WTC11 (cell line): ENCODE data around the gene VWC2. TPM values are rescaled to one million over a fixed set of nuclear protein-coding genes. Genes with fewer than 3 reads are reported as not detected.

Source experiments
- ATAC-seq: fragments of 200-7000 bp; cut with Tn5 transposase; 2 replicates; pipeline ENCODE4 v1.10.0; 2021; ENCODE audit warnings: mild to moderate bottlenecking, moderate library complexity
- CTCF ChIA-PET: fragments of 300-600 bp; sonication (Branson Sonifier 250); formaldehyde crosslinking; loops from one replicate; lab custom pipeline; 2021; ENCODE audit warnings: antibody characterized with exemption; lab: Charles Lee
- POLR2A ChIA-PET: fragments of 350-600 bp; sonication (Branson Sonifier 250); formaldehyde crosslinking; loops from one replicate; lab custom pipeline; 2021; ENCODE audit warnings: antibody characterized with exemption; lab: Charles Lee
- DNase-seq: peaks from one replicate; pipeline ENCODE4 v3.0.0; 2021; ENCODE audit warnings: low spot score
- H3K27ac Mint-ChIP-seq: 2 replicates; pipeline ENCODE4 v1.8.0; 2021; ENCODE audit warnings: mixed read lengths
- H3K27me3 Mint-ChIP-seq: 2 replicates; pipeline ENCODE4 v1.8.0; 2021; ENCODE audit warnings: low read depth, mild to moderate bottlenecking, moderate library complexity, mixed read lengths
- H3K36me3 Mint-ChIP-seq: 2 replicates; pipeline ENCODE4 v1.8.0; 2021; ENCODE audit warnings: mixed read lengths
- H3K4me1 Mint-ChIP-seq: 2 replicates; pipeline ENCODE4 v1.8.0; 2022; ENCODE audit warnings: mixed read lengths
- H3K4me3 Mint-ChIP-seq: 2 replicates; pipeline ENCODE4 v1.8.0; 2021; ENCODE audit warnings: mild to moderate bottlenecking, moderate library complexity, mixed read lengths
- H3K9me3 Mint-ChIP-seq: 2 replicates; pipeline ENCODE4 v1.8.0; 2021; ENCODE audit warnings: mixed read lengths
- AFF4 ChIP-seq: sonication (generic); formaldehyde crosslinking; IDR thresholded peaks from 2 replicates; pipeline ENCODE4 v1.8.1; 2023; ENCODE audit warnings: mild to moderate bottlenecking, missing genetic modification reagents, borderline replicate concordance
- ATF2 ChIP-seq: sonication (generic); formaldehyde crosslinking; IDR thresholded peaks from 2 replicates; pipeline ENCODE4 v1.8.1; 2022; ENCODE audit warnings: low read depth, missing genetic modification reagents, borderline replicate concordance
- E2F5 ChIP-seq: sonication (generic); formaldehyde crosslinking; IDR thresholded peaks from 2 replicates; pipeline ENCODE4 v1.8.1; 2022; ENCODE audit warnings: mild to moderate bottlenecking, moderate library complexity, missing genetic modification reagents
- GABPB1 ChIP-seq: sonication (generic); formaldehyde crosslinking; IDR thresholded peaks from 2 replicates; pipeline ENCODE4 v1.8.1; 2023; ENCODE audit warnings: mild to moderate bottlenecking, missing genetic modification reagents
- GRHL2 ChIP-seq: fragments of 250-450 bp; sonication (Bioruptor Pico); IDR thresholded peaks from 2 replicates; pipeline ENCODE4 v1.8.0; 2022; ENCODE audit warnings: mild to moderate bottlenecking, moderate library complexity; ENCODE audit not compliant: insufficient replicate concordance, severe bottlenecking
- GTF2I ChIP-seq: fragments of 250-450 bp; sonication (Bioruptor Pico); conservative IDR thresholded peaks from 2 replicates; pipeline ENCODE4 v1.4.0; 2021; ENCODE audit warnings: mild to moderate bottlenecking
- IRF2 ChIP-seq: sonication (generic); formaldehyde crosslinking; IDR thresholded peaks from 2 replicates; pipeline ENCODE4 v1.8.0; 2022; ENCODE audit warnings: low read depth, missing genetic modification reagents, borderline replicate concordance
- JUN ChIP-seq: sonication (generic); formaldehyde crosslinking; IDR thresholded peaks from 2 replicates; pipeline ENCODE4 v1.8.0; 2023; ENCODE audit warnings: mild to moderate bottlenecking, missing genetic modification reagents
- MAX ChIP-seq: sonication (generic); formaldehyde crosslinking; IDR thresholded peaks from 2 replicates; pipeline ENCODE4 v1.8.0; 2022; ENCODE audit warnings: mild to moderate bottlenecking, missing genetic modification reagents
- NFE2L1 ChIP-seq: sonication (generic); formaldehyde crosslinking; IDR thresholded peaks from 2 replicates; pipeline ENCODE4 v1.8.1; 2023; ENCODE audit warnings: missing genetic modification reagents
- NR3C1 ChIP-seq: sonication (generic); formaldehyde crosslinking; conservative IDR thresholded peaks from 2 replicates; pipeline ENCODE4 v1.8.1; 2023; ENCODE audit warnings: low read depth, mild to moderate bottlenecking, missing genetic modification reagents
- PRDM15 ChIP-seq: sonication (generic); formaldehyde crosslinking; IDR thresholded peaks from 2 replicates; pipeline ENCODE4 v1.8.0; 2022; ENCODE audit warnings: missing genetic modification reagents
- RELA ChIP-seq: sonication (generic); formaldehyde crosslinking; IDR thresholded peaks from 2 replicates; pipeline ENCODE4 v1.8.1; 2022; ENCODE audit warnings: missing genetic modification reagents, mild to moderate bottlenecking, borderline replicate concordance
- RORB ChIP-seq: fragments of 250-450 bp; sonication (Bioruptor Pico); IDR thresholded peaks from 2 replicates; pipeline ENCODE4 v1.9.0; 2021; ENCODE audit warnings: mild to moderate bottlenecking
- SOX15 ChIP-seq: fragments of 250-450 bp; sonication (Bioruptor Pico); IDR thresholded peaks from 2 replicates; pipeline ENCODE4 v1.9.0; 2021; ENCODE audit warnings: mild to moderate bottlenecking
- TP53 ChIP-seq: sonication (generic); formaldehyde crosslinking; IDR thresholded peaks from 2 replicates; pipeline ENCODE4 v1.8.1; 2023; ENCODE audit warnings: mild to moderate bottlenecking, missing genetic modification reagents
- USF2 ChIP-seq: sonication (generic); formaldehyde crosslinking; IDR thresholded peaks from 2 replicates; pipeline ENCODE4 v1.8.1; 2023; ENCODE audit warnings: mild to moderate bottlenecking, missing genetic modification reagents, moderate library complexity
- ZMAT4 ChIP-seq: fragments of 250-450 bp; sonication (Bioruptor Pico); IDR thresholded peaks from 2 replicates; pipeline ENCODE4 v1.9.0; 2021; ENCODE audit warnings: mild to moderate bottlenecking
- total RNA-seq: library from RNA; stranded (reverse); gene quantifications from 3 replicates; pipeline ENCODE4 v1.2.3, GENCODE V29; 2021

Gene VWC2
- total RNA-seq, 1 experiment from 2014 or later: 0.79 TPM

GRCh38 chr7:49866076-49866735, 92.8 kb downstream of the VWC2 start:
- Mint-ChIP-seq H3K4me3 (no peak overlapping the region), H3K27me3 (no peaks in the 10 kb centered on the region), H3K9me3 (peaks cover 21% of the 10 kb centered on the region), H3K36me3 (no peaks in the 10 kb centered on the region; the same call in 1 of the 2 replicates), H3K27ac (no peak overlapping the region; the same call in 1 of the 2 replicates), H3K4me1 (peaks cover 18% of the 10 kb centered on the region)
- ChIA-PET POLR2A (no interaction called here), CTCF (no interaction called here)
- ATAC-seq (peak; percentile 38; the same call in 1 of the 2 replicates), DNase-seq (no peak)
- TF ChIP-seq PRDM15 (CRISPR knock-in tag) (no peak), USF2 (CRISPR knock-in tag) (0 out of 2 replicates have a peak, but pooled peaks have one; percentile 15)

GRCh38 chr7:49866910-49867309, 93.5 kb downstream of the VWC2 start:
- CTCF ChIA-PET: no interaction called here
- H3K4me3 Mint-ChIP-seq: no peak overlapping the region
- DNase-seq: no peak
- ATAC-seq: peak; percentile 56; the same call in 1 of the 2 replicates
- peaks cover 21% of the 10 kb centered on the region for H3K9me3 Mint-ChIP-seq
- H3K4me1 Mint-ChIP-seq: peaks cover 18% of the 10 kb centered on the region
- no peak for TF ChIP-seq E2F5 (CRISPR knock-in tag)
- TF ChIP-seq GRHL2: no peak
- TF ChIP-seq GTF2I: no peak
- no peak for TF ChIP-seq SOX15
- no peak for TF ChIP-seq GABPB1 (CRISPR knock-in tag)
- TF ChIP-seq JUN (CRISPR knock-in tag): no peak
- TF ChIP-seq RORB: no peak
- TF ChIP-seq IRF2 (CRISPR knock-in tag): no peak
- TF ChIP-seq NR3C1 (CRISPR knock-in tag): no peak
- no peak for TF ChIP-seq RELA (CRISPR knock-in tag)
- no peak for TF ChIP-seq MAX (CRISPR knock-in tag)
- no peak for TF ChIP-seq NFE2L1 (CRISPR knock-in tag)
- TF ChIP-seq ATF2: no peak
- no peak for TF ChIP-seq ZMAT4 (CRISPR knock-in tag)
- TF ChIP-seq AFF4 (CRISPR knock-in tag): no peak
- TF ChIP-seq TP53 (CRISPR knock-in tag): no peak
- H3K27me3 Mint-ChIP-seq: no peaks in the 10 kb centered on the region
- POLR2A ChIA-PET: no interaction called here
- no peak overlapping the region for H3K27ac Mint-ChIP-seq
- no peaks in the 10 kb centered on the region; the same call in 1 of the 2 replicates for H3K36me3 Mint-ChIP-seq
